ENCODE data around the gene TICAM2. TPM values are rescaled to one million over a fixed set of nuclear protein-coding genes. Genes with fewer than 3 reads are reported as not detected.

The TICAM2 gene
- polyA plus RNA-seq, 1 donor (not counting 4 experiments of a cell fraction or from before 2014, with no cell fraction given) = not detected

GRCh38 chr5:115621365-115621900 lies 19.2 kb upstream of the TICAM2 start:
- Histone ChIP-seq H2AFZ (ENCODE audit: control insufficient read depth, low read length) (no peak overlapping the region), H3K27me3 (ENCODE audit: control insufficient read depth, extremely low read depth, insufficient read depth, low read length) (no peaks in the 10 kb centered on the region), H3K79me2 (ENCODE audit: control insufficient read depth, insufficient read depth, low read length) (peaks cover 71% of the 10 kb centered on the region), H3K9ac (ENCODE audit: control insufficient read depth, extremely low read depth, insufficient read depth, low read length) (no peak overlapping the region), H3K9me1 (ENCODE audit: control insufficient read depth, extremely low read depth, insufficient read depth, low read length) (no peaks in the 10 kb centered on the region), H4K20me1 (ENCODE audit: control insufficient read depth, extremely low read depth, insufficient read depth, low read length) (peaks cover 8% of the 10 kb centered on the region), H3K4me3 (ENCODE audit: control insufficient read depth in 2 of 3, extremely low read depth in 1 of 3, insufficient read depth in 2 of 3, low read depth in 1 of 3, low read length in 3 of 3) (no peak overlapping the region), H3K4me1 (ENCODE audit: control insufficient read depth, extremely low read depth, insufficient read depth, low read length) (peaks cover 9% of the 10 kb centered on the region), H3K9me3 (ENCODE audit: control insufficient read depth, low read depth, low read length) (no peaks in the 10 kb centered on the region), H3K4me2 (ENCODE audit: control insufficient read depth, extremely low read depth, insufficient read depth, low read depth, low read length) (no peak overlapping the region), H3K36me3 (ENCODE audit: control insufficient read depth in 2 of 2, extremely low read depth in 1 of 2, insufficient read depth in 2 of 2, low read length in 2 of 2) (peaks cover 6 to 21% of the 10 kb centered on the region in 2 experiments), H3K27ac (ENCODE audit: control insufficient read depth, insufficient read depth, low read length) (no peak overlapping the region)
- no peak for DNase-seq (ENCODE audit: low read depth, low spot score)
- TF ChIP-seq EZH2 (IDR thresholded peaks at IDR 0.05; ENCODE audit: low read length) = no peak
- TF ChIP-seq CTCF (optimal IDR thresholded peaks at IDR 0.05 in 1 of 3, IDR thresholded peaks at IDR 0.05 in 1 of 3, conservative IDR thresholded peaks at IDR 0.05 in 1 of 3; ENCODE audit: extremely low read depth in 1 of 3, insufficient read depth in 2 of 3, low read length in 3 of 3) = no peak
- no peak for FAIRE-seq
- dilution Hi-C loops (cut with MboI; ENCODE audit: extremely low pct_ligation_motif_present, low sequenced_read_pairs) = no loop called here

- Histone ChIP-seq H3K9ac (ENCODE audit: control insufficient read depth, extremely low read depth, insufficient read depth, low read length) (no peak overlapping the region), H3K27ac (ENCODE audit: control insufficient read depth, insufficient read depth, low read length) (no peak overlapping the region), H3K4me3 (ENCODE audit: control insufficient read depth in 2 of 3, extremely low read depth in 1 of 3, insufficient read depth in 2 of 3, low read depth in 1 of 3, low read length in 3 of 3) (no peak overlapping the region), H3K4me1 (ENCODE audit: control insufficient read depth, extremely low read depth, insufficient read depth, low read length) (no peaks in the 10 kb centered on the region), H3K27me3 (ENCODE audit: control insufficient read depth, extremely low read depth, insufficient read depth, low read length) (no peaks in the 10 kb centered on the region), H3K9me1 (ENCODE audit: control insufficient read depth, extremely low read depth, insufficient read depth, low read length) (no peaks in the 10 kb centered on the region), H2AFZ (ENCODE audit: control insufficient read depth, low read length) (no peak overlapping the region), H3K36me3 (ENCODE audit: control insufficient read depth in 2 of 2, extremely low read depth in 1 of 2, insufficient read depth in 2 of 2, low read length in 2 of 2) (peaks cover 10 to 32% of the 10 kb centered on the region in 2 experiments), H3K9me3 (ENCODE audit: control insufficient read depth, low read depth, low read length) (no peaks in the 10 kb centered on the region), H4K20me1 (ENCODE audit: control insufficient read depth, extremely low read depth, insufficient read depth, low read length) (no peaks in the 10 kb centered on the region), H3K79me2 (ENCODE audit: control insufficient read depth, insufficient read depth, low read length) (peaks cover 38% of the 10 kb centered on the region), H3K4me2 (ENCODE audit: control insufficient read depth, extremely low read depth, insufficient read depth, low read depth, low read length) (no peak overlapping the region)
- FAIRE-seq = no peak
- no peak for DNase-seq (ENCODE audit: low read depth, low spot score)
- dilution Hi-C loops (cut with MboI; ENCODE audit: extremely low pct_ligation_motif_present, low sequenced_read_pairs) = no loop called here
- TF ChIP-seq EZH2 (IDR thresholded peaks at IDR 0.05; ENCODE audit: low read length) = no peak
- no peak for TF ChIP-seq CTCF (optimal IDR thresholded peaks at IDR 0.05 in 1 of 3, IDR thresholded peaks at IDR 0.05 in 1 of 3, conservative IDR thresholded peaks at IDR 0.05 in 1 of 3; ENCODE audit: extremely low read depth in 1 of 3, insufficient read depth in 2 of 3, low read length in 3 of 3)
Observed at GRCh38 chr5:115616892-115617291, 14.6 kb upstream of the TICAM2 start.

All from keratinocyte (primary cell).